K562 (cell line): ENCODE results near the gene FRMPD1. TPM values are rescaled to one million over a fixed set of nuclear protein-coding genes. Genes with fewer than 3 reads are reported as not detected.

Experiments
- ATAC-seq: fragments of 200-7000 bp; cut with Tn5 transposase; 3 replicates; pipeline ENCODE4 v1.9.1; 2020; ENCODE audit warnings: moderate library complexity
- BruUV-seq: library from RNA; stranded (reverse); fragments of 400-500 nt; replicated peaks from 2 replicates; lab custom pipeline; 2021; lab: Mats Ljungman, UMichigan
- CTCF ChIA-PET: fragments of 300-600 bp; formaldehyde crosslinking; extraction: SDS; loops from one replicate; lab custom pipeline; 2021; ENCODE audit warnings: low intra/inter-chr PET ratio; lab: Yijun Ruan, JAX
- POLR2A ChIA-PET: fragments of 300-600, 350-650 bp; sonication (Branson Sonifier 250); formaldehyde crosslinking; extraction: SDS; loops from one replicate; lab custom pipeline; 2021; ENCODE audit warnings: antibody characterized with exemption, inconsistent platforms; lab: Yijun Ruan, JAX
- DNase-seq, 4 experiments: peaks; one replicate each; pipeline versions ENCODE4 v3.0.0 to v3.0.0-alpha.2; 2011 to 2018; ENCODE audit warnings: low spot score in 3 of 4, mixed read lengths in 3 of 4; ENCODE audit errors: extremely low read depth in 1 of 4
- FAIRE-seq: peaks from 2 replicates; lab custom pipeline; 2011; peaks lifted over from hg19 to GRCh38; lab: Jason Lieb, UNC
- H2AFZ ChIP-seq: 2 replicates; pipeline ENCODE4 v1.6.0; 2011; ENCODE audit warnings: low read depth, low read length, control low read depth, inconsistent platforms
- H3K27ac ChIP-seq: fragments of 200-600 bp; 3 replicates; pipeline ENCODE4 v1.8.0; 2011; ENCODE audit warnings: low read depth, mild to moderate bottlenecking, control low read depth, inconsistent platforms, low read length, moderate library complexity, mixed read lengths; ENCODE audit errors: extremely low read depth
- H3K27me3 ChIP-seq, 2 experiments: fragments of 300-600 bp in 1 of 2; 2 replicates in 1 of 2; 3 replicates in 1 of 2; pipeline versions ENCODE4 v1.6.0 to v1.8.0; 2011; ENCODE audit warnings: inconsistent platforms in 2 of 2, low read length in 2 of 2, mild to moderate bottlenecking in 1 of 2, mixed read lengths in 1 of 2, moderate library complexity in 1 of 2; ENCODE audit not compliant: control insufficient read depth in 2 of 2, insufficient read depth in 2 of 2
- H3K36me3 ChIP-seq: fragments of 300-600 bp; 3 replicates; pipeline ENCODE4 v1.8.0; 2011; ENCODE audit warnings: mild to moderate bottlenecking, low read length, inconsistent platforms; ENCODE audit not compliant: control insufficient read depth, insufficient read depth
- H3K4me1 ChIP-seq, 2 experiments: fragments of 200-600 bp in 1 of 2; replicated peaks in 1 of 2; 2 replicates in 1 of 2; 3 replicates in 1 of 2; pipeline versions ENCODE4 v1.5.1 to v1.8.0; 2011; ENCODE audit warnings: inconsistent platforms in 2 of 2, low read length in 2 of 2, mild to moderate bottlenecking in 1 of 2, mixed read lengths in 1 of 2, moderate library complexity in 1 of 2; ENCODE audit not compliant: control insufficient read depth in 2 of 2, insufficient read depth in 2 of 2
- H3K4me2 ChIP-seq: 2 replicates; pipeline ENCODE4 v1.6.1; 2011; ENCODE audit warnings: low read length, control low read depth, inconsistent platforms, mixed read lengths; ENCODE audit not compliant: insufficient read depth
- H3K4me3 ChIP-seq: fragments of 200-600 bp; sonication (generic), shearing (Covaris generic); 2 replicates; pipeline ENCODE4 v1.5.1; 2016; ENCODE audit warnings: control low read depth, inconsistent platforms
- H3K79me2 ChIP-seq: fragments of 200-600 bp; 3 replicates; pipeline ENCODE4 v1.8.0; 2011; ENCODE audit warnings: low read length, inconsistent platforms; ENCODE audit not compliant: control insufficient read depth, insufficient read depth
- H3K9ac ChIP-seq, 2 experiments: 2 replicates each; pipeline versions ENCODE4 v1.6.0 to v1.6.1; 2011; ENCODE audit warnings: low read depth in 2 of 2, low read length in 2 of 2, control low read depth in 1 of 2, inconsistent platforms in 1 of 2, mild to moderate bottlenecking in 1 of 2, mixed read lengths in 1 of 2; ENCODE audit not compliant: insufficient read depth in 1 of 2
- H3K9me1 ChIP-seq: one replicate; pipeline ENCODE4 v1.6.0; 2011; ENCODE audit warnings: inconsistent platforms, mild to moderate bottlenecking, low read length, moderate library complexity; ENCODE audit not compliant: control insufficient read depth, insufficient read depth
- H3K9me3 ChIP-seq: replicated peaks from 2 replicates; pipeline ENCODE4 v1.5.1; 2011; ENCODE audit warnings: low read depth, low read length, inconsistent platforms; ENCODE audit not compliant: control insufficient read depth, insufficient read depth
- H4K20me1 ChIP-seq: replicated peaks from 2 replicates; pipeline ENCODE4 v1.6.1; 2011; ENCODE audit warnings: low read length, inconsistent platforms, mixed read lengths; ENCODE audit not compliant: control insufficient read depth, insufficient read depth
- CEBPB ChIP-seq: fragments of 450-650 bp; IDR thresholded peaks from 2 replicates; pipeline ENCODE4 v1.6.1; 2016; ENCODE audit warnings: missing genetic modification characterization, missing compliant biosample characterization
- PTTG1 ChIP-seq: fragments of 450-650 bp; IDR thresholded peaks from 2 replicates; pipeline ENCODE4 v1.6.1; 2016; ENCODE audit warnings: low read depth, mild to moderate bottlenecking, missing genetic modification characterization, missing compliant biosample characterization
- SRSF9 ChIP-seq: fragments of 200-400 bp; formaldehyde crosslinking; IDR thresholded peaks from 2 replicates; pipeline ENCODE4 v1.6.1; 2017; ENCODE audit warnings: low read depth, low read length, borderline replicate concordance
- ZEB2 ChIP-seq: fragments of 450-650 bp; IDR thresholded peaks from 2 replicates; pipeline ENCODE4 v1.6.1; 2016
- WGBS: fragments of 100-300 bp; shearing (Covaris generic); methylation state at CpG from one replicate; pipeline ENCODE4 v1.1.6; 2016; ENCODE audit warnings: low coverage, mixed read lengths; ENCODE audit not compliant: insufficient coverage; ENCODE audit errors: missing lambda C conversion rate; 5-methylcytosine and 5-hydroxymethylcytosine counted together
- in situ Hi-C: fragments of 300-500 bp; cut with MboI; formaldehyde crosslinking; loops from 4 replicates; pipeline ENCODE4 v1.15.0; 2018; ENCODE audit warnings: inconsistent platforms, mixed read lengths
- intact Hi-C: fragments of 100-400 bp; cut with micrococcal nuclease; formaldehyde crosslinking; loops from 2 replicates; pipeline ENCODE4 v1.14.2; 2022
- polyA plus RNA-seq, 8 experiments: library from polyadenylated mRNA; depleted of rRNA in 4 of 8; stranded (reverse) in 5 of 8; unstranded in 3 of 8; fragments of >200 nt; fragmentation: Nextera tagmentation in 2 of 8; fragmentation: Illumina TruSeq in 1 of 8; extraction: Ambion mirVana in 2 of 8; extraction: Trizol in 1 of 8; gene quantifications; 2 replicates each; pipeline versions ENCODE4 v1.2.1 to v1.2.3, GENCODE V29; 2011 to 2014; ENCODE audit warnings: inconsistent platforms in 1 of 8, missing spikeins in 1 of 8
- total RNA-seq, 7 experiments: library from RNA; depleted of rRNA in 6 of 7; stranded (reverse); fragments of >200 nt in 6 of 7; fragmentation: Illumina TruSeq in 2 of 7; extraction: Trizol in 2 of 7; gene quantifications; 2 replicates each; pipeline versions ENCODE4 v1.2.1 to v1.2.3, GENCODE V29; 2011 to 2021; ENCODE audit warnings: low replicate concordance in 1 of 7
- TF ChIP-seq, protein P1 (sequence below): fragments of 450-650 bp; formaldehyde crosslinking; IDR thresholded peaks from 2 replicates; pipeline ENCODE4 v1.4.0; 2020; ENCODE audit warnings: mild to moderate bottlenecking, moderate library complexity

Gene FRMPD1
- total and polyA plus RNA-seq, 9 of the 15 experiments (the other 6 are each of a cell fraction or from before 2014, with no cell fraction given): not detected

DNA sequence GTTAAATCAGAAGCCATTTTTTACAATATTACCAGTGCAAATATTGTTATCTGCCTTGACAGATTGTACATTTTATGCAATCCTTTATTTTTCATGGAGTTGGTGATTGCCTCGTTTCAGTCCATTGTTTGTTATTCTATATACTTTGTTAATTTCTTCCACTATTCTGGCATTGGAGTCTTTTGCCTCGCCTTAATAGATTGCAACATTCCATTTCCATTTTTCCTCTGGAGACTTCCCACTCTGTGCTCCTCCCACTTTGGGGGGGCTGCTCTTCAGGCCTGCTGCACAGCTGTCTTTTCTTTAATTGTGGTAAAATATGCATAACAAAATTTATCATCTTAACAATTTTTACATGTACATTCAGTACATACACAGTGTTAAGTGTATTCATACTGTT is 145.5 kb downstream of the FRMPD1 start:
- ChIA-PET POLR2A (interaction anchor here (1.6 kb wide), 1 partner anchor 12 kb away, joined by 10 read pairs; the partner anchor contains the start of gene EXOSC3), CTCF (no interaction called here)
- Histone ChIP-seq H2AFZ (no peak overlapping the region), H4K20me1 (no peaks in the 10 kb centered on the region), H3K79me2 (peaks cover 19% of the 10 kb centered on the region), H3K4me1 (peaks cover 5 to 15% of the 10 kb centered on the region in 2 experiments; a peak in 3 of 5 replicates), H3K27ac (no peak overlapping the region), H3K27me3 (no peaks in the 10 kb centered on the region), H3K9me1 (no peaks in the 10 kb centered on the region), H3K36me3 (no peaks in the 10 kb centered on the region), H3K4me2 (no peak overlapping the region), H3K9ac (no peak overlapping the region), H3K9me3 (no peaks in the 10 kb centered on the region), H3K4me3 (no peak overlapping the region)
- WGBS: 53% methylated on average over 2 of the region's 2 CpGs
- intact Hi-C loops (no loop called here), in situ Hi-C loops (no loop called here)
- ATAC-seq (no peak), FAIRE-seq (no peak), DNase-seq (no peak)
- BruUV-seq: no TSS peak
- TF ChIP-seq, protein P1, sequence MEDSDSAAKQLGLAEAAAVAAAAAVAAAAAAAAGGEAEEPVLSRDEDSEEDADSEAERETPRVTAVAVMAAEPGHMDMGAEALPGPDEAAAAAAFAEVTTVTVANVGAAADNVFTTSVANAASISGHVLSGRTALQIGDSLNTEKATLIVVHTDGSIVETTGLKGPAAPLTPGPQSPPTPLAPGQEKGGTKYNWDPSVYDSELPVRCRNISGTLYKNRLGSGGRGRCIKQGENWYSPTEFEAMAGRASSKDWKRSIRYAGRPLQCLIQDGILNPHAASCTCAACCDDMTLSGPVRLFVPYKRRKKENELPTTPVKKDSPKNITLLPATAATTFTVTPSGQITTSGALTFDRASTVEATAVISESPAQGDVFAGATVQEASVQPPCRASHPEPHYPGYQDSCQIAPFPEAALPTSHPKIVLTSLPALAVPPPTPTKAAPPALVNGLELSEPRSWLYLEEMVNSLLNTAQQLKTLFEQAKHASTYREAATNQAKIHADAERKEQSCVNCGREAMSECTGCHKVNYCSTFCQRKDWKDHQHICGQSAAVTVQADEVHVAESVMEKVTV (CRISPR knock-in tag): no peak
- TF ChIP-seq ZEB2: no peak
- no peak for TF ChIP-seq PTTG1 (tag)
- no peak for TF ChIP-seq SRSF9
- peak; percentile 62 for TF ChIP-seq CEBPB (tag)

Other genes with a start within 250 kb of the FRMPD1 start
Only the 7 nearest of the 8 such genes appear.
- gene ZBTB5, start 185.5 kb upstream of the FRMPD1 start, total RNA-seq (2014; rRNA removed): 14.8 and 15.1 TPM in 2 replicates
- 14.8 and 15.3 TPM in 2 replicates for gene ZBTB5, start 185.5 kb upstream of the FRMPD1 start, total RNA-seq (2014; rRNA removed; fragmentation: Illumina TruSeq; extraction: Trizol)
- gene ZBTB5, start 185.5 kb upstream of the FRMPD1 start, total RNA-seq (2015; rRNA removed; fragmentation: Illumina TruSeq; extraction: Trizol): 14.4 and 15.5 TPM in 2 replicates
- 16.6 and 18.9 TPM in 2 replicates for gene ZBTB5, start 185.5 kb upstream of the FRMPD1 start, total RNA-seq (2021)
- 43.2 and 46.6 TPM in 2 replicates for gene ZBTB5, start 185.5 kb upstream of the FRMPD1 start, polyA plus RNA-seq (2011; rRNA removed)
- gene ZBTB5, start 185.5 kb upstream of the FRMPD1 start, polyA plus RNA-seq (2014; fragmentation: Illumina TruSeq; extraction: Trizol): 20.1 and 21.2 TPM in 2 replicates
- 1 to 10 TPM; 2.3 to 4.7 TPM for gene ZBTB5, start 185.5 kb upstream of the FRMPD1 start, polyA plus RNA-seq (2014; fragmentation: Nextera tagmentation; extraction: Ambion mirVana)
- 16.3 and 16.9 TPM in 2 replicates for gene ZBTB5, start 185.5 kb upstream of the FRMPD1 start, polyA plus RNA-seq (2014; rRNA removed)
- 61.1 and 70.2 TPM in 2 replicates for gene POLR1E, start 165.0 kb upstream of the FRMPD1 start, total RNA-seq (2014; rRNA removed)
- 102 and 104 TPM in 2 replicates for gene POLR1E, start 165.0 kb upstream of the FRMPD1 start, total RNA-seq (2014; rRNA removed; fragmentation: Illumina TruSeq; extraction: Trizol)
- 82.0 and 85.0 TPM in 2 replicates for gene POLR1E, start 165.0 kb upstream of the FRMPD1 start, total RNA-seq (2015; rRNA removed; fragmentation: Illumina TruSeq; extraction: Trizol)
- 69.0 and 73.1 TPM in 2 replicates for gene POLR1E, start 165.0 kb upstream of the FRMPD1 start, total RNA-seq (2021)
- gene POLR1E, start 165.0 kb upstream of the FRMPD1 start, polyA plus RNA-seq (2011; rRNA removed): 70.3 and 95.1 TPM in 2 replicates
- gene POLR1E, start 165.0 kb upstream of the FRMPD1 start, polyA plus RNA-seq (2014; fragmentation: Illumina TruSeq; extraction: Trizol): 89.6 and 91.7 TPM in 2 replicates
- gene POLR1E, start 165.0 kb upstream of the FRMPD1 start, polyA plus RNA-seq (2014; fragmentation: Nextera tagmentation; extraction: Ambion mirVana): 10 to 100 TPM; 18.9 to 39.4 TPM
- 74.4 and 85.6 TPM in 2 replicates for gene POLR1E, start 165.0 kb upstream of the FRMPD1 start, polyA plus RNA-seq (2014; rRNA removed)
- 5.4 and 8.2 TPM in 2 replicates for gene FBXO10, start 74.6 kb upstream of the FRMPD1 start, total RNA-seq (2014; rRNA removed)
- gene FBXO10, start 74.6 kb upstream of the FRMPD1 start, total RNA-seq (2014; rRNA removed; fragmentation: Illumina TruSeq; extraction: Trizol): 5.0 and 6.0 TPM in 2 replicates
- 5.8 and 5.9 TPM in 2 replicates for gene FBXO10, start 74.6 kb upstream of the FRMPD1 start, total RNA-seq (2015; rRNA removed; fragmentation: Illumina TruSeq; extraction: Trizol)
- 8.8 and 9.0 TPM in 2 replicates for gene FBXO10, start 74.6 kb upstream of the FRMPD1 start, total RNA-seq (2021)
- 9.9 and 16.4 TPM in 2 replicates for gene FBXO10, start 74.6 kb upstream of the FRMPD1 start, polyA plus RNA-seq (2011; rRNA removed)
- 8.8 and 9.6 TPM in 2 replicates for gene FBXO10, start 74.6 kb upstream of the FRMPD1 start, polyA plus RNA-seq (2014; fragmentation: Illumina TruSeq; extraction: Trizol)
- 1 to 10 TPM in 1 of 2 experiments, under 1 TPM in 1; 0.84 to 1.4 TPM for gene FBXO10, start 74.6 kb upstream of the FRMPD1 start, polyA plus RNA-seq (2014; fragmentation: Nextera tagmentation; extraction: Ambion mirVana)
- gene FBXO10, start 74.6 kb upstream of the FRMPD1 start, polyA plus RNA-seq (2014; rRNA removed): 7.5 and 8.1 TPM in 2 replicates
- gene TOMM5, start 58.4 kb upstream of the FRMPD1 start, total RNA-seq (2014; rRNA removed): 486 and 497 TPM in 2 replicates
- gene TOMM5, start 58.4 kb upstream of the FRMPD1 start, total RNA-seq (2014; rRNA removed; fragmentation: Illumina TruSeq; extraction: Trizol): 432 and 435 TPM in 2 replicates
- 507 and 545 TPM in 2 replicates for gene TOMM5, start 58.4 kb upstream of the FRMPD1 start, total RNA-seq (2015; rRNA removed; fragmentation: Illumina TruSeq; extraction: Trizol)
- 262 and 298 TPM in 2 replicates for gene TOMM5, start 58.4 kb upstream of the FRMPD1 start, total RNA-seq (2021)
- 324 and 496 TPM in 2 replicates for gene TOMM5, start 58.4 kb upstream of the FRMPD1 start, polyA plus RNA-seq (2011; rRNA removed)
- gene TOMM5, start 58.4 kb upstream of the FRMPD1 start, polyA plus RNA-seq (2014; fragmentation: Illumina TruSeq; extraction: Trizol): 415 and 463 TPM in 2 replicates
- 1,000 to 10,000 TPM; 1,739 to 1,742 TPM for gene TOMM5, start 58.4 kb upstream of the FRMPD1 start, polyA plus RNA-seq (2014; fragmentation: Nextera tagmentation; extraction: Ambion mirVana)
- gene TOMM5, start 58.4 kb upstream of the FRMPD1 start, polyA plus RNA-seq (2014; rRNA removed): 636 and 716 TPM in 2 replicates
- 2.9 and 5.5 TPM in 2 replicates for gene TRMT10B, start 102.9 kb downstream of the FRMPD1 start, total RNA-seq (2014; rRNA removed)
- gene TRMT10B, start 102.9 kb downstream of the FRMPD1 start, total RNA-seq (2014; rRNA removed; fragmentation: Illumina TruSeq; extraction: Trizol): 7.4 and 8.7 TPM in 2 replicates
- gene TRMT10B, start 102.9 kb downstream of the FRMPD1 start, total RNA-seq (2015; rRNA removed; fragmentation: Illumina TruSeq; extraction: Trizol): 5.8 and 6.3 TPM in 2 replicates
- gene TRMT10B, start 102.9 kb downstream of the FRMPD1 start, total RNA-seq (2021): 5.7 and 6.4 TPM in 2 replicates
- 6.9 and 7.7 TPM in 2 replicates for gene TRMT10B, start 102.9 kb downstream of the FRMPD1 start, polyA plus RNA-seq (2011; rRNA removed)
- gene TRMT10B, start 102.9 kb downstream of the FRMPD1 start, polyA plus RNA-seq (2014; fragmentation: Illumina TruSeq; extraction: Trizol): 11.5 and 13.4 TPM in 2 replicates
- 10 to 100 TPM in 1 of 2 experiments, 1 to 10 TPM in 1; 7.0 to 10.4 TPM for gene TRMT10B, start 102.9 kb downstream of the FRMPD1 start, polyA plus RNA-seq (2014; fragmentation: Nextera tagmentation; extraction: Ambion mirVana)
- gene TRMT10B, start 102.9 kb downstream of the FRMPD1 start, polyA plus RNA-seq (2014; rRNA removed): 8.0 and 9.3 TPM in 2 replicates
- 166 and 209 TPM in 2 replicates for gene EXOSC3, start 134.1 kb downstream of the FRMPD1 start, total RNA-seq (2014; rRNA removed)
- 130 and 137 TPM in 2 replicates for gene EXOSC3, start 134.1 kb downstream of the FRMPD1 start, total RNA-seq (2014; rRNA removed; fragmentation: Illumina TruSeq; extraction: Trizol)
- 112 and 114 TPM in 2 replicates for gene EXOSC3, start 134.1 kb downstream of the FRMPD1 start, total RNA-seq (2015; rRNA removed; fragmentation: Illumina TruSeq; extraction: Trizol)
- 146 and 151 TPM in 2 replicates for gene EXOSC3, start 134.1 kb downstream of the FRMPD1 start, total RNA-seq (2021)
- gene EXOSC3, start 134.1 kb downstream of the FRMPD1 start, polyA plus RNA-seq (2011; rRNA removed): 50.1 and 85.4 TPM in 2 replicates
- gene EXOSC3, start 134.1 kb downstream of the FRMPD1 start, polyA plus RNA-seq (2014; fragmentation: Illumina TruSeq; extraction: Trizol): 79.3 and 90.4 TPM in 2 replicates
- 10 to 100 TPM; 18.5 to 29.6 TPM for gene EXOSC3, start 134.1 kb downstream of the FRMPD1 start, polyA plus RNA-seq (2014; fragmentation: Nextera tagmentation; extraction: Ambion mirVana)
- gene EXOSC3, start 134.1 kb downstream of the FRMPD1 start, polyA plus RNA-seq (2014; rRNA removed): 215 and 266 TPM in 2 replicates
- 9.4 and 12.5 TPM in 2 replicates for gene DCAF10, start 149.8 kb downstream of the FRMPD1 start, total RNA-seq (2014; rRNA removed)
- 18.8 and 21.0 TPM in 2 replicates for gene DCAF10, start 149.8 kb downstream of the FRMPD1 start, total RNA-seq (2014; rRNA removed; fragmentation: Illumina TruSeq; extraction: Trizol)
- 16.5 and 16.9 TPM in 2 replicates for gene DCAF10, start 149.8 kb downstream of the FRMPD1 start, total RNA-seq (2015; rRNA removed; fragmentation: Illumina TruSeq; extraction: Trizol)
- 21.1 and 21.4 TPM in 2 replicates for gene DCAF10, start 149.8 kb downstream of the FRMPD1 start, total RNA-seq (2021)
- gene DCAF10, start 149.8 kb downstream of the FRMPD1 start, polyA plus RNA-seq (2011; rRNA removed): 40.1 and 52.5 TPM in 2 replicates
- 19.6 and 20.4 TPM in 2 replicates for gene DCAF10, start 149.8 kb downstream of the FRMPD1 start, polyA plus RNA-seq (2014; fragmentation: Illumina TruSeq; extraction: Trizol)
- gene DCAF10, start 149.8 kb downstream of the FRMPD1 start, polyA plus RNA-seq (2014; fragmentation: Nextera tagmentation; extraction: Ambion mirVana): 1 to 10 TPM; 6.8 to 7.4 TPM
- gene DCAF10, start 149.8 kb downstream of the FRMPD1 start, polyA plus RNA-seq (2014; rRNA removed): 12.5 and 18.9 TPM in 2 replicates